ENCODE results near the gene ALB.

DNA sequence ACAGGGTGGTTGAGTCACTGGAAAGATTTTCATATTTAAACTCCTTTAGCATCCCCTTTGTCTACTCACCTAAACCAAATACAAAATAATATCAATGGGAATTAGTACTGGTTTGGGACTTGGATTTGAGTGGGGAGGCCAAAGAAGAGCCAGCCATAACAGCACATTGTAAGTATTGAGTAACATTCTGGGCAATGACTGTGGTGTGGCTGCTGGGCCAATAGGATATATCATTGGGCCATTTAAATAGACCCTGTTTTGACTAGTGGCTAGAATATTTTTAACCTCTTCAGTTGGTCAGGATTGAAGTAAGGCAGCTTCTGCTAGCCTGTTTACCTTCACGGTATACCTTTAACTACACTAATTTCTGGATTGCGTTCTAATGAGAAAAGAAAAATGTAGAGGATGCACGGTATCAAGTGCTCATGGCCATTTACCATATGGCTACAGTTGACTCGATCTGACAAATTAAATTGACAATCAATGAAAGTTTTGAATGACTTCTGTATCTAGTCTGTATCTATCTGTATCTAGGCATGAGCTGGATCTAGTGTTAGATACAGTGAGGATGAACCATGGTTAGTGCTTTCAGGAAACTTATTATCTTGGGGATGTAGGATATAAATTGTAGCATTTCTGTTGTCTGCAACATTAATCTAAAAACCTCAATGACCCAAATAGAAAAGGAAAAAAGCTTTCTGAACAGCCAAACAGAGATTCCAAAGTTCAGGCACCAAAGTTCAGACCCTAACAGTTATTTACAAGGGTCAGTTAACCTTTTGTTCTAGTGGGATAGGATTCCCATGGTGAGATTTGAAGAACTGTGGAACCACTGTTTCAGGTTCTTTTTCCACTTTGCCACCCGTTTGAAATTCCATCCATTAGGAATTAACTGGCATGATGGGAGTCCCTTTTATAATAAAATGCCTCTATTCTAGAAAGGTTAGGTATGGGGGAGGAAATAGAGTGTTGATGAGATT is 6.8 kb upstream of the ALB start:
- TF ChIP-seq, protein P1, sequence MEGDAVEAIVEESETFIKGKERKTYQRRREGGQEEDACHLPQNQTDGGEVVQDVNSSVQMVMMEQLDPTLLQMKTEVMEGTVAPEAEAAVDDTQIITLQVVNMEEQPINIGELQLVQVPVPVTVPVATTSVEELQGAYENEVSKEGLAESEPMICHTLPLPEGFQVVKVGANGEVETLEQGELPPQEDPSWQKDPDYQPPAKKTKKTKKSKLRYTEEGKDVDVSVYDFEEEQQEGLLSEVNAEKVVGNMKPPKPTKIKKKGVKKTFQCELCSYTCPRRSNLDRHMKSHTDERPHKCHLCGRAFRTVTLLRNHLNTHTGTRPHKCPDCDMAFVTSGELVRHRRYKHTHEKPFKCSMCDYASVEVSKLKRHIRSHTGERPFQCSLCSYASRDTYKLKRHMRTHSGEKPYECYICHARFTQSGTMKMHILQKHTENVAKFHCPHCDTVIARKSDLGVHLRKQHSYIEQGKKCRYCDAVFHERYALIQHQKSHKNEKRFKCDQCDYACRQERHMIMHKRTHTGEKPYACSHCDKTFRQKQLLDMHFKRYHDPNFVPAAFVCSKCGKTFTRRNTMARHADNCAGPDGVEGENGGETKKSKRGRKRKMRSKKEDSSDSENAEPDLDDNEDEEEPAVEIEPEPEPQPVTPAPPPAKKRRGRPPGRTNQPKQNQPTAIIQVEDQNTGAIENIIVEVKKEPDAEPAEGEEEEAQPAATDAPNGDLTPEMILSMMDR (IDR thresholded peaks at IDR 0.05): no peak
- TF ChIP-seq EZH2 (IDR thresholded peaks at IDR 0.05; ENCODE audit: borderline replicate concordance, insufficient read depth, low read depth, low read length, poor library complexity, severe bottlenecking): no peak
